HUES6 (cell line): ENCODE results near the gene ABCC10.

ENCODE experiments used
- H3K27ac ChIP-seq: 2 replicates; pipeline ENCODE4 v1.7.0; 2013; ENCODE audit warnings: low read depth, mild to moderate bottlenecking, low read length, inconsistent platforms
- H3K27me3 ChIP-seq: 2 replicates; pipeline ENCODE4 v1.6.1; 2013; ENCODE audit warnings: low read length; ENCODE audit not compliant: control insufficient read depth, insufficient read depth
- H3K36me3 ChIP-seq: 2 replicates; pipeline ENCODE4 v1.6.1; 2013; ENCODE audit warnings: low read length; ENCODE audit not compliant: control insufficient read depth, insufficient read depth
- H3K4me1 ChIP-seq: 2 replicates; pipeline ENCODE4 v1.6.1; 2013; ENCODE audit warnings: low read length; ENCODE audit not compliant: control insufficient read depth, insufficient read depth
- H3K4me3 ChIP-seq: 2 replicates; pipeline ENCODE4 v1.5.1; 2013; ENCODE audit warnings: low read depth, low read length
- H3K9ac ChIP-seq: one replicate; pipeline ENCODE4 v1.6.1; 2013; ENCODE audit warnings: mild to moderate bottlenecking, low read length
- H3K9me3 ChIP-seq: 2 replicates; pipeline ENCODE4 v1.6.1; 2013; ENCODE audit warnings: low read depth, low read length; ENCODE audit not compliant: control insufficient read depth, insufficient read depth

ABCC10 gene

DNA sequence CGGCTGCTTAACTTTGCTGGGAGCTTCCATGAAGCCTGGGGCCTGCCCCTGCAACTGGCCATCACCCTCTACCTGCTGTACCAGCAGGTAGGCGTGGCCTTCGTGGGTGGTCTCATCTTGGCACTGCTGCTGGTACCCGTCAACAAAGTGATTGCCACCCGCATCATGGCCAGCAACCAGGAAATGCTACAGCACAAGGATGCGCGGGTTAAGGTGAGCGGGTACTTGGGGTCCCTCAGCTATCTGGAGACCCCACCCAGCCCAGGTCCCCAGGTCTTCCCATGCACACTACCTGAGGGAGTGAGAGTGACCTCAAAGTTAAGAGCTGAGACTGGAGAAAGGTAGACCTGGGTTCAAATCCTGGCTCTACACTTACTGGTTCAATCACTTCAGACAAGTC is 5.8 kb downstream of the ABCC10 start:
- Histone ChIP-seq H3K27me3 (no peaks in the 10 kb centered on the region), H3K36me3 (peaks cover 22% of the 10 kb centered on the region), H3K9ac (no peak overlapping the region), H3K27ac (no peak overlapping the region), H3K4me1 (no peaks in the 10 kb centered on the region), H3K9me3 (no peaks in the 10 kb centered on the region), H3K4me3 (no peak overlapping the region)

DNA sequence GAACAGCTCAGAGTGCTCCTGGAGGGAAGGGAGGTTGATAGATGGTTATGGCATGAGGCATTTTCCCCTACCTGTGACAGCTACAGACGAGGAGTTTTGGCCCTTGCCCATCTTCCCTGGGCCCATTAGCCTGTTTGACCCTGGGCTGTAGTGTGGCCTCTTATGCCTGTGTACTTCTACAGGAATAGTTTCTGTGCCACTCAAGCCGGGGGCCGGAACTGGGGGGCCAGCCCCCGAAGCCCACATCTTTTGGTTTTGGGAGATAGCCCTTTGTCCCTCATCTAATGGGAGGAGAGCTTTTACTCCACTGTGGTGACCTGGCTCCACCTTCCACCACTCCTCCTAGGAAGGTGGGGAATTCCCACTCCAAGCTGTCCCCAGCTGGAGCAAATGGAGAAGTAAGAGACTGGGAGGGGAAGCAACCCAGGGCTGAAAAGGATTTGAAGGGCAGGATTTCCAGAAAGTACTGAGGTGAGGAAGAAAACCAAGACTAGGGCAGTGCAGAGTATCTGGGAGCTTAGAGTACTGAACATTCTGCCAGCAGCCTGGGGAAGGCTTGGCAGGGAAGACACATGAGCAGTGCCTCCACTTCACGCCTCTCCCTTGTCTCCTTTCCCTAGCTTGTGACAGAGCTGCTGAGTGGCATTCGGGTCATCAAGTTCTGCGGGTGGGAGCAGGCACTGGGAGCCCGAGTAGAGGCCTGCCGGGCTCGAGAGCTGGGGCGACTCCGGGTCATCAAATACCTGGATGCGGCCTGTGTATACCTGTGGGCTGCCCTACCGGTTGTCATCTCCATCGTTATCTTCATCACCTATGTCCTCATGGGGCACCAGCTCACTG is 6.9 kb downstream of the ABCC10 start:
- no peaks in the 10 kb centered on the region for H3K4me1 ChIP-seq
- H3K36me3 ChIP-seq: peaks cover 31% of the 10 kb centered on the region
- no peak overlapping the region for H3K9ac ChIP-seq
- no peak overlapping the region for H3K27ac ChIP-seq
- H3K27me3 ChIP-seq: no peaks in the 10 kb centered on the region
- H3K4me3 ChIP-seq: no peak overlapping the region
- no peaks in the 10 kb centered on the region for H3K9me3 ChIP-seq

GRCh38 chr6:43434943-43435342 is 7.6 kb downstream of the ABCC10 start:
- no peaks in the 10 kb centered on the region for H3K27me3 ChIP-seq
- H3K36me3 ChIP-seq: peaks cover 31% of the 10 kb centered on the region
- H3K4me3 ChIP-seq: no peak overlapping the region
- H3K4me1 ChIP-seq: no peaks in the 10 kb centered on the region
- H3K27ac ChIP-seq: no peak overlapping the region
- no peaks in the 10 kb centered on the region for H3K9me3 ChIP-seq
- no peak overlapping the region for H3K9ac ChIP-seq

DNA sequence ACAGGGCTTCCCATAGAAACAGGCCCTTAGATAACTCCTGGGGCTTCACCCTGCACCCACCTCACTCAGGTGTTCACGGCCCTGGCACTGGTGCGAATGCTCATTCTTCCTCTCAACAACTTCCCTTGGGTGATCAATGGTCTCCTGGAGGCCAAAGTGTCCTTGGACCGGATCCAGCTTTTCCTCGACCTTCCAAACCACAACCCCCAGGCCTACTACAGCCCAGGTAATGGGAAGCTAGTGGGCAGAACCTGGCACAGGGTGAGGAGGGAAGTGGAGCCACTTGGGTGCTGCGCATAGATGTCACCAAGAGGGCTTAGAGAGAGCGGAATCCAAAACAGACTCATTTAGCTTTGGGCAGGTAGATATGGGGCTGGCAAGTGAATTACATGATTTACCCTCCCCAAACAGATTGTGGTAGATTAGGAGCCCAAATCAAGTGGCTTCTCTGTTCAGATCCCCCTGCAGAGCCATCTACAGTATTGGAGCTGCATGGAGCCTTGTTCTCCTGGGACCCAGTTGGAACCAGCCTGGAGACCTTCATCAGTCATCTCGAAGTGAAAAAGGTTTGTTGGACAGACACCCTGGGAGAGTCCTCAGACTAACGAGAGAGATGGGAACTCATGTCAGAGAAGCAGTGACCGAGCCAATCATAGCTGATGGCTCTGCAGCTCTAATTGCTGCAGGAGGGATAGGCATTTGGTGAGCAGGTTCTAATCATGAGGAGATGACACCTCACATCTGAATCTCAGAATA is 8.5 kb downstream of the ABCC10 start:
- Histone ChIP-seq H3K4me1 (no peaks in the 10 kb centered on the region), H3K27ac (no peak overlapping the region), H3K4me3 (no peak overlapping the region), H3K9me3 (no peaks in the 10 kb centered on the region), H3K9ac (no peak overlapping the region), H3K27me3 (no peaks in the 10 kb centered on the region), H3K36me3 (peaks cover 34% of the 10 kb centered on the region)

GRCh38 chr6:43436577-43437282 is 9.4 kb downstream of the ABCC10 start:
- no peak overlapping the region for H3K9ac ChIP-seq
- no peaks in the 10 kb centered on the region for H3K4me1 ChIP-seq
- no peak overlapping the region for H3K4me3 ChIP-seq
- H3K36me3 ChIP-seq: peaks cover 38% of the 10 kb centered on the region
- H3K9me3 ChIP-seq: no peaks in the 10 kb centered on the region
- no peaks in the 10 kb centered on the region for H3K27me3 ChIP-seq
- no peak overlapping the region for H3K27ac ChIP-seq

GRCh38 chr6:43437700-43438099 is 10.4 kb downstream of the ABCC10 start:
- Histone ChIP-seq H3K9ac (no peak overlapping the region), H3K4me1 (no peaks in the 10 kb centered on the region), H3K4me3 (no peak overlapping the region), H3K27me3 (no peaks in the 10 kb centered on the region), H3K9me3 (no peaks in the 10 kb centered on the region), H3K27ac (no peak overlapping the region), H3K36me3 (peaks cover 38% of the 10 kb centered on the region)

GRCh38 chr6:43442935-43443334 is 15.6 kb downstream of the ABCC10 start:
- H3K9me3 ChIP-seq: no peaks in the 10 kb centered on the region
- no peak overlapping the region for H3K27ac ChIP-seq
- H3K4me1 ChIP-seq: no peaks in the 10 kb centered on the region
- H3K9ac ChIP-seq: no peak overlapping the region
- no peaks in the 10 kb centered on the region for H3K27me3 ChIP-seq
- peaks cover 68% of the 10 kb centered on the region for H3K36me3 ChIP-seq
- H3K4me3 ChIP-seq: no peak overlapping the region

DNA sequence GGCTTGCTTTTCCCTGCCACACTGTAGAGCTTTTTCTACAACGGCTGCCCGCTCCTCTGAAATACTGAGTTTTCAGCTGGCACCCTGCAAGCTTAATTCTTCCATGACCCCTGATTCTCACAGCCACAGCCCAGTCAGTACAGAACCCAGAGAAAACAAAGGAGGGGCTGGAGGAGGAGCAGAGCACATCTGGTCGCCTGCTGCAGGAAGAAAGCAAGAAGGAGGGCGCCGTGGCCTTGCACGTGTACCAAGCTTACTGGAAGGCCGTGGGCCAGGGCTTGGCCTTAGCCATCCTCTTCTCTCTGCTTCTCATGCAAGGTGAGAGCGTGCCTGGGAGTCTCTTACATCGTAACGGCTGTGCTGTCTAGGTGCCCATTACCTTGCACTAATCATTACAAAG is 16.7 kb downstream of the ABCC10 start:
- no peaks in the 10 kb centered on the region for H3K9me3 ChIP-seq
- H3K27ac ChIP-seq: no peak overlapping the region; the same call in 1 of the 2 replicates
- H3K4me3 ChIP-seq: no peak overlapping the region
- no peak overlapping the region for H3K9ac ChIP-seq
- H3K36me3 ChIP-seq: peaks cover 69% of the 10 kb centered on the region
- H3K4me1 ChIP-seq: no peaks in the 10 kb centered on the region
- H3K27me3 ChIP-seq: no peaks in the 10 kb centered on the region

DNA sequence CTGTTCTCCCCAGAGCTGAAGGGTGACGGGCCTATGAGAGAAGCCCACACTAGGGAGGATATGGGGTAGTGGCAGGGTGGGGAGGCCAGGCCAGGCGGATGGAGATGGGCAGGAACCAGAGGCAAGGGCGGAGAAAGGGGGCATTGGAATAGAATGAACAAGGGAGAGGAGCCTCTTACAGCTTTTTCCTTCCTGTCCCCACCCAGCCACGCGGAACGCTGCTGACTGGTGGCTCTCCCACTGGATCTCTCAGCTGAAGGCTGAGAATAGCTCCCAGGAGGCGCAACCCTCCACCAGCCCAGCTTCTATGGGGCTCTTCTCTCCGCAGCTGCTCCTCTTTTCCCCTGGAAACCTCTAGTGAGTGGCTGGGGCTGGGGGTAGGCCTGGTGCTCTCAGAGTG is 17.2 kb downstream of the ABCC10 start:
- Histone ChIP-seq H3K27me3 (no peaks in the 10 kb centered on the region), H3K9me3 (no peaks in the 10 kb centered on the region), H3K27ac (no peak overlapping the region)

DNA sequence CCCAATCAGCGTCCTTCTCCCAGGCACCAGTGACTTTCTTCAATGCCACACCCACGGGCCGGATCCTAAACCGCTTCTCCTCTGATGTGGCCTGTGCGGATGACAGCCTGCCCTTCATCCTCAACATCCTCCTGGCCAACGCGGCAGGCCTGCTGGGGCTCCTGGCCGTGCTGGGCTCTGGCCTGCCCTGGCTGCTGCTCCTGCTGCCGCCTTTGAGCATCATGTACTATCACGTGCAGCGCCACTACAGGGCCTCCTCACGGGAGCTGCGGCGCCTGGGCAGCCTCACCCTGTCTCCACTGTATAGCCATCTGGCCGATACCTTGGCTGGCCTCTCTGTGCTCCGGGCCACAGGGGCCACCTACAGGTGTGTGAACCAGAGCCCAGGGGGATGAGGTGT is 18.2 kb downstream of the ABCC10 start:
- Histone ChIP-seq H3K4me3 (no peak overlapping the region), H3K36me3 (peaks cover 80% of the 10 kb centered on the region), H3K9me3 (no peaks in the 10 kb centered on the region), H3K4me1 (no peaks in the 10 kb centered on the region), H3K27ac (no peak overlapping the region), H3K27me3 (no peaks in the 10 kb centered on the region), H3K9ac (no peak overlapping the region)

More for the DNA sequence above, 17.2 kb downstream of the ABCC10 start:
- peaks cover 74% of the 10 kb centered on the region for H3K36me3 ChIP-seq
- no peak overlapping the region for H3K4me3 ChIP-seq
- no peak overlapping the region for H3K9ac ChIP-seq
- no peaks in the 10 kb centered on the region for H3K4me1 ChIP-seq

DNA sequence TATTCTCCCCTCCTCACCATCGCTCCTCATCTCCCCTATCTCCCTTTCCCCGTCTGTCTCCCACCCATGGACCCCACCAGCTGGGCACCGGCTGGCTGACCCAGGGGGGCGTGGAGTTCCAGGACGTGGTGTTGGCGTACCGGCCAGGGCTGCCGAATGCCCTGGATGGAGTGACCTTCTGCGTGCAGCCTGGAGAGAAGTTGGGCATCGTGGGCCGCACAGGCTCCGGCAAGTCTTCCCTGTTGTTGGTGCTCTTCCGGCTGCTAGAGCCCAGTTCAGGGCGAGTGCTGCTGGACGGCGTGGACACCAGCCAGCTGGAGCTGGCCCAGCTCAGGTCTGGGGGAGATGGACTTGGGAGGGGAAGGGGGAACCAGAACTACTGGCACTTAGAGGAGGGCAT is 20.3 kb downstream of the ABCC10 start:
- H3K27me3 ChIP-seq: no peaks in the 10 kb centered on the region
- no peak overlapping the region for H3K9ac ChIP-seq
- no peaks in the 10 kb centered on the region for H3K9me3 ChIP-seq
- H3K4me1 ChIP-seq: no peaks in the 10 kb centered on the region
- no peak overlapping the region for H3K4me3 ChIP-seq
- H3K27ac ChIP-seq: no peak overlapping the region
- H3K36me3 ChIP-seq: peaks cover 85% of the 10 kb centered on the region
